ENCODE results near the gene ACADSB. TPM values are rescaled to one million over a fixed set of nuclear protein-coding genes. Genes with fewer than 3 reads are reported as not detected.

ACADSB gene
- total and polyA plus RNA-seq, 10 of the 15 experiments (the other 5 are each of a cell fraction or from before 2014, with no cell fraction given) = 10.8 to 24.0 (median 15.0) TPM

DNA sequence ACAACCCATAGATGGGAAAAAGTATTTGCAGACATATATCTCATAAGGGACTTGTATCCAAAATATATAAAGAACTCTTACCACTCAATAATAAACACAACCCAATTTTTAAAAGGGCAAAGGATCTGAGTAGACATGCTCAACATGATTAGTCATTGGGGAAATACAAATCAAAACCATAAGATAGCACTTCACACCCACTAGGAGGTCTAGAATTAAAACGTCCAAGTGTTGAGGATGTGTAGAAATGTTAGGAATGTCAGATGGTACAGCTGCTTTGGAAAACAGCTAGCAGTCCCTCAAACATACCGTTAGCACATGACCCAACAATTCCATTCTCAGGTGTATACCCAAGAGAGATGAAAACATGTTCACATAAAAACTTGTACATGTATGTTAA lies 20.3 kb upstream of the ACADSB start (continued):
- TF ChIP-seq PAX5 (IDR thresholded peaks at IDR 0.05; ENCODE audit: borderline replicate concordance, low read depth, low read length) = no peak
- TF ChIP-seq RAD51 (IDR thresholded peaks at IDR 0.05) = no peak
- no peak for TF ChIP-seq RELA (IDR thresholded peaks at IDR 0.05; ENCODE audit: borderline replicate concordance, partially characterized antibody)
- TF ChIP-seq STAT1 (conservative IDR thresholded peaks at IDR 0.05) = no peak
- no peak for TF ChIP-seq MYC (IDR thresholded peaks at IDR 0.05; ENCODE audit: insufficient read depth, insufficient read length, insufficient replicate concordance, low read length, severe bottlenecking)
- TF ChIP-seq CHD1 (IDR thresholded peaks at IDR 0.05; ENCODE audit: low read depth, low read length) = no peak
- TF ChIP-seq FOXM1 (IDR thresholded peaks at IDR 0.05; ENCODE audit: low read depth, low read length) = no peak
- no peak for TF ChIP-seq CREB1 (IDR thresholded peaks at IDR 0.05; ENCODE audit: low read depth)
- no peak for TF ChIP-seq TCF12 (IDR thresholded peaks at IDR 0.05; ENCODE audit: low read depth, low read length)
- TF ChIP-seq, protein P1, sequence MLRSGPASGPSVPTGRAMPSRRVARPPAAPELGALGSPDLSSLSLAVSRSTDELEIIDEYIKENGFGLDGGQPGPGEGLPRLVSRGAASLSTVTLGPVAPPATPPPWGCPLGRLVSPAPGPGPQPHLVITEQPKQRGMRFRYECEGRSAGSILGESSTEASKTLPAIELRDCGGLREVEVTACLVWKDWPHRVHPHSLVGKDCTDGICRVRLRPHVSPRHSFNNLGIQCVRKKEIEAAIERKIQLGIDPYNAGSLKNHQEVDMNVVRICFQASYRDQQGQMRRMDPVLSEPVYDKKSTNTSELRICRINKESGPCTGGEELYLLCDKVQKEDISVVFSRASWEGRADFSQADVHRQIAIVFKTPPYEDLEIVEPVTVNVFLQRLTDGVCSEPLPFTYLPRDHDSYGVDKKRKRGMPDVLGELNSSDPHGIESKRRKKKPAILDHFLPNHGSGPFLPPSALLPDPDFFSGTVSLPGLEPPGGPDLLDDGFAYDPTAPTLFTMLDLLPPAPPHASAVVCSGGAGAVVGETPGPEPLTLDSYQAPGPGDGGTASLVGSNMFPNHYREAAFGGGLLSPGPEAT (IDR thresholded peaks at IDR 0.05; ENCODE audit: low read depth) = no peak

DNA sequence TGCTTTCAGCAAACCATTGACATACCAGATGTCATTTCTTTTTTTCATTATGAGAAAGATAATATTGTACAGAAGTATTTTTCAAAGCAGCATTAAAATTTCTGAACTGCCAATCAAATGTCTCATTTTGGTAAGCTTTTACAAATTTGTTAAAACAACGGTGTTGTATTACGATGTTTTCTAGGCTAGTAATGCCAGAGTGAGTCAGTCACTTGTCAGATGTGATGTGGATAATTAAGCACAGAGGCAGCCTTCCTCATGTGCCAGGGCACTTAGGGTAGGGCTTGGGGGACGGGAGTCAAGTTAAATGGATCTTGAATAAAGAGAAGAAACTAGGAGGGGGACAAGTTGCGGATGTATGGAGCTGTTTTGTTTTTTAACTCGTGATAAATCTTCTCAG lies 18.5 kb upstream of the ACADSB start:
- 86% methylated on average over 5 of the region's 5 CpGs for WGBS (ENCODE audit: insufficient coverage, insufficient replicate concordance, low lambda C conversion rate, missing lambda C conversion rate)

More for the DNA sequence above, 18.5 kb upstream of the ACADSB start:
- Histone ChIP-seq H3K4me2 (ENCODE audit: control insufficient read depth, insufficient read depth) (no peak overlapping the region), H4K20me1 (ENCODE audit: control insufficient read depth, insufficient read depth) (no peaks in the 10 kb centered on the region), H3K9me3 (replicated peaks; ENCODE audit: control insufficient read depth, insufficient read depth, low read length) (no peaks in the 10 kb centered on the region), H3K27me3 (replicated peaks in 1 of 2; ENCODE audit: control insufficient read depth in 2 of 2, insufficient read depth in 2 of 2, low read length in 1 of 2) (no peaks in the 10 kb centered on the region), H3K9ac (ENCODE audit: control insufficient read depth, insufficient read depth, low read length) (no peak overlapping the region), H3K27ac (ENCODE audit: control insufficient read depth, insufficient read depth) (no peak overlapping the region), H3K36me3 (ENCODE audit: control insufficient read depth in 2 of 2, insufficient read depth in 2 of 2, low read length in 1 of 2) (peaks cover 3 to 10% of the 10 kb centered on the region in 2 experiments; a peak in 3 of 4 replicates), H3K4me1 (ENCODE audit: control insufficient read depth, insufficient read depth, low read length) (no peaks in the 10 kb centered on the region), H2AFZ (ENCODE audit: control insufficient read depth, low read depth, low read length) (no peak overlapping the region), H3K4me3 (no peak overlapping the region), H3K79me2 (ENCODE audit: control insufficient read depth, insufficient read depth, low read length) (no peaks in the 10 kb centered on the region)
- no peak for DNase-seq (ENCODE audit: low read depth, low spot score)
- intact Hi-C loops (cut with micrococcal nuclease; ENCODE audit: unreplicated experiment) (no loop called here), in situ Hi-C loops (cut with MboI) (no loop called here)
- ChIA-PET POLR2A (interaction anchor here (1.2 kb wide), 1 partner anchor 9 kb away, joined by 3 read pairs; no protein-coding TSS in a partner anchor), SMC1A (ENCODE audit: uncharacterized antibody, unreplicated experiment) (interaction anchor here (1.5 to 1.9 kb wide), 3 partner anchors 9 to 16 kb away, joined by 4 to 8 read pairs (median 5); partner anchors contain the start of gene PSTK), RAD21 (ENCODE audit: unreplicated experiment) (interaction anchor here (1.3 kb wide), 1 partner anchor 9 kb away, joined by 6 read pairs; the partner anchor contains the start of gene PSTK), CTCF (interaction anchor here (3.5 kb wide), 1 partner anchor 10 kb away, joined by 24 read pairs; the partner anchor contains the start of gene PSTK)
- ATAC-seq = no peak
- FAIRE-seq = no peak
- TF ChIP-seq MXI1 (IDR thresholded peaks at IDR 0.05; ENCODE audit: low read depth, low read length) (no peak), SREBF2 (IDR thresholded peaks at IDR 0.05; ENCODE audit: low read length) (no peak), NFIC (IDR thresholded peaks at IDR 0.05; ENCODE audit: low read depth, low read length) (no peak)
- no TSS peak for BruUV-seq (replicated peaks)
